Tongue (tissue), 2 donors: ENCODE measurements around the gene ZNF19. TPM values are rescaled to one million over a fixed set of nuclear protein-coding genes. Genes with fewer than 3 reads are reported as not detected.
"Not testable (repeated sequence)": the region's sequence is repeated elsewhere in the genome, so short reads cannot be mapped to it uniquely, and the experiment has no call there.

Experiments
- DNase-seq: peaks from one replicate; pipeline ENCODE4 v3.0.0-alpha.2; 2015
- total RNA-seq: library from RNA; depleted of rRNA; stranded (reverse); fragments of >200 nt; gene quantifications from one replicate; pipeline ENCODE4 v1.2.3, GENCODE V29; 2014

The ZNF19 gene
- total RNA-seq, result 2.6 TPM

DNA sequence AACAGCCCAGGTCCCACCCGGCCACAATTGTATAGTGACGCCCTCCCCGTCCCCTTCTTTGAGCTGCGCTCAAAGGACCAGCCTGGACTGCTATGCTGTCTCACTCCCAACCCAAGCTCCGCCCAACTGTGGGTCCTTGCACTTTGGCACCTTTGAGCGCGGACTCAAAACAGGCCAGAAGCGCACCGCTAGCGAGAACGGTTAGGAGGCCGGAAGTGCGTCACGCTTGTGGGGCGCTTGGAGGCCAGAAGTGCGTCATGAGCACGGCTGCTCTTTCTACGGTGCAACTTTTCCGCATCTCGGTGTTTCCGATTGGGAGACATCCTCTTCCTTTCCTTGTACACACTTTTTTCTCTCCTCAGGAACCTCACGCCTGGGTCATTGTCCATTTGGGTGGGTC lies at the start of gene ZNF19:
Gene ZNF19, minus strand, starts transcription at position 203 of the 400 bp plus-strand sequence. CDS start 7,210 bp downstream, outside the sequence.
- no peak for DNase-seq

DNA sequence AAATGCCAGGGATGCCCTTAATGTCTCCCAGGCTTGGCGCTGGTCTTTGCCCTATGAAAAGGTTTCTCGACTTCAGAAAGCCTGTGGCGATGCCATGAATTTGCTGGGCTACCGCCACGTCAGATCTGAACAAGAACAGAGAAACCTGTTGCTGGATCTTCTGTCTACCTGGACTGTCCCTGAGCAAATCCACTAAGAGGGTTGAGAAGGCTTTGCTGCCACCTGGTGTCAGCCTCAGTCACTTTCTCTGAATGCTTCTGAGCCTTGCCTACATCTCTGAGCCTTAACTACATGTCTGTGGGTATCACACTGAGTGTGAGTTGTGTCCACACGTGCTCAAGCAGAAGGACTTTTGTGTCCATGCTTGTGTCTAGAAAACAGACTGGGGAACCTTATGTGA lies 48.5 kb upstream of the ZNF19 start:
- peak; percentile 26 for DNase-seq

DNA sequence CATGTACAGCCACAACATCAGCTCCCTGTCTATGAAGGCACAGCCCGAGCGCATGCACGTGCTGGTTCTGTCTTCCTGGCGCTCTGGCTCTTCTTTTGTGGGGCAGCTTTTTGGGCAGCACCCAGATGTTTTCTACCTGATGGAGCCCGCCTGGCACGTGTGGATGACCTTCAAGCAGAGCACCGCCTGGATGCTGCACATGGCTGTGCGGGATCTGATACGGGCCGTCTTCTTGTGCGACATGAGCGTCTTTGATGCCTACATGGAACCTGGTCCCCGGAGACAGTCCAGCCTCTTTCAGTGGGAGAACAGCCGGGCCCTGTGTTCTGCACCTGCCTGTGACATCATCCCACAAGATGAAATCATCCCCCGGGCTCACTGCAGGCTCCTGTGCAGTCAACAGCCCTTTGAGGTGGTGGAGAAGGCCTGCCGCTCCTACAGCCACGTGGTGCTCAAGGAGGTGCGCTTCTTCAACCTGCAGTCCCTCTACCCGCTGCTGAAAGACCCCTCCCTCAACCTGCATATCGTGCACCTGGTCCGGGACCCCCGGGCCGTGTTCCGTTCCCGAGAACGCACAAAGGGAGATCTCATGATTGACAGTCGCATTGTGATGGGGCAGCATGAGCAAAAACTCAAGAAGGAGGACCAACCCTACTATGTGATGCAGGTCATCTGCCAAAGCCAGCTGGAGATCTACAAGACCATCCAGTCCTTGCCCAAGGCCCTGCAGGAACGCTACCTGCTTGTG lies 47.8 kb upstream of the ZNF19 start:
- DNase-seq, result no peak

DNA sequence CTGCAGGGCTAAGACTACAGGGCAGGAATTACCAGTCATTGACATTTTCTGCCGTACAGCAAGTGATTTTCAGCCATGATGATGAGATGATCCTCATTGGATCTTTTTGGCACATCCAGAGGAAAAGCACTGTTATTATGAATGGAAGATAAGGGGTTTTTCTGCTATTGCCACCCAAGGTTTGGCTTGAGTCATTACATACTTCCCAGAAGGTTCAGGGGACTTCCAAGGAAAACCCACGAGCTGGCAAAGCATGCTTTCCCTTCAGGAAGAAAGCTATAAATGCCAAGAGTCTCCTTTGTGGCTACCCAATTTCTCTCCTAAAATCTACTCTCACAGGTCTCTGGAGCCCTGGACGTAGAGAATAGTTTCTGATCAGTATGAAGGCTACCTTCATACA lies 43.2 kb upstream of the ZNF19 start:
- no peak for DNase-seq

DNA sequence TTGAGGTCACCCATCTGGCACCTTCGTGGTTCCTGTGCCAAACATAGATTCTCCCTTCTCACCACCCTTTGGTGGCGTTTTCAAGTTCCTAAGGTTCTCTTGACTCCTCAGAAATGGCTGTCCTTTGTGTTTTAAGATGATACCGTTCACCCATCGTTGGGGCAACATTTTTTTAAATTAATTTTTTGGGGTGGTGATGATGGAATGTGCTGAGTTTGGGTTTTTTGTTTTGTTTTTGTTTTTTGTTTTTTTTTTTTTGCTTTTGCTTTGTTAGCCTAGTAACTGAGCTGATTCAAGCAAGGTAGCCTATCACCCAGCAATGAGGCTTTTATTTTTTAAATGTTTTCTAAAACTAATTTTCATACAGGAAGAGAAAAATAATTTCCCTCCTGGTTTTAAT lies 39.7 kb upstream of the ZNF19 start:
- DNase-seq, result no peak

DNA sequence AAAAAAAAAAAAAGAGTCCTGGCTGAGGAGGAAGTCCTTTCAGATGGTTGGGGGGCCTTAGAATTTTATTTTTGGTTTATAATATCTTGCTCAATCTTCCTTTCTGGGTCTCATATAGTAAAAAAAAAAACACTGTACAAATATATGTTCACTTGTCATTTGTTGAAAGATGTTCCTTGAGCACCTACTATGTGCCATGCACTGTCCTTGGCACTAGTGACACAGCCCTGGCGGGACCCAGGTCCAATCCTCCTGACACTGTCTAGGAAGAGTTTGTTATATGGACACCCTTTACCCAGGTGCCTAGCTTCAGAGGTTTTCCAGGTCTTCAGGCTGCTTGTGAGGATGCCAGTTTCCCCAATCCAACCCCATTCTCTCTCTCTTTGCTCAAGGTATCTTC lies 39.1 kb upstream of the ZNF19 start:
- DNase-seq, result no peak

DNA sequence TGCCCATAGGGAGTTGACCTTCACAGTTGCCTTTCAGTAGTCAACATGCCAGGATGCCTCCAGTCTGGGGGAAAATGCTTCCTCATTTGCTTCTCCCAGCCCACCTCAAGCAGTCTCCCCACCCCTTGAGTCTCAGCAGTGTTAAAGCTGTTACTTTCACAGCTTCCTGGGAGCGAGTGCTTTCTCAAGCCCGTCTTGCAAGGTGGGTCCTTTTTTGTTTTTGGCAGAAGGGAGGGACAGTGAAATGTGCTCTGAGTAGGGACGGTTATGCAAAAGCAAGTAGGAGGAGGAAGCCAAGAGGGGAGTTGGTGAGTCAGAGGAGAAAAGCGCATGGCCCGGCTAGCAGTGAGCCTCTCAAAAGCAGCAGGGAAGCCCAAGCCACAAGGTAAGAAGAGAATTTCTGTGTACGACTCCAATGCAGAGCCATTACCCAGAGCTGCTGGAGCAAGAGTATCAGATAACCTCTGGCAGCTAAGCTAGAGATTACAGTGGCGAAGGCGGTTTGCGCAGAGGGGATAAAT lies 37.0 kb upstream of the ZNF19 start, which contains the start of gene CHST4:
Gene CHST4, plus strand, starts transcription at position 316 of the 521 bp plus-strand sequence. CDS start 10,252 bp downstream, outside the sequence.
- DNase-seq, result peak; percentile 13

DNA sequence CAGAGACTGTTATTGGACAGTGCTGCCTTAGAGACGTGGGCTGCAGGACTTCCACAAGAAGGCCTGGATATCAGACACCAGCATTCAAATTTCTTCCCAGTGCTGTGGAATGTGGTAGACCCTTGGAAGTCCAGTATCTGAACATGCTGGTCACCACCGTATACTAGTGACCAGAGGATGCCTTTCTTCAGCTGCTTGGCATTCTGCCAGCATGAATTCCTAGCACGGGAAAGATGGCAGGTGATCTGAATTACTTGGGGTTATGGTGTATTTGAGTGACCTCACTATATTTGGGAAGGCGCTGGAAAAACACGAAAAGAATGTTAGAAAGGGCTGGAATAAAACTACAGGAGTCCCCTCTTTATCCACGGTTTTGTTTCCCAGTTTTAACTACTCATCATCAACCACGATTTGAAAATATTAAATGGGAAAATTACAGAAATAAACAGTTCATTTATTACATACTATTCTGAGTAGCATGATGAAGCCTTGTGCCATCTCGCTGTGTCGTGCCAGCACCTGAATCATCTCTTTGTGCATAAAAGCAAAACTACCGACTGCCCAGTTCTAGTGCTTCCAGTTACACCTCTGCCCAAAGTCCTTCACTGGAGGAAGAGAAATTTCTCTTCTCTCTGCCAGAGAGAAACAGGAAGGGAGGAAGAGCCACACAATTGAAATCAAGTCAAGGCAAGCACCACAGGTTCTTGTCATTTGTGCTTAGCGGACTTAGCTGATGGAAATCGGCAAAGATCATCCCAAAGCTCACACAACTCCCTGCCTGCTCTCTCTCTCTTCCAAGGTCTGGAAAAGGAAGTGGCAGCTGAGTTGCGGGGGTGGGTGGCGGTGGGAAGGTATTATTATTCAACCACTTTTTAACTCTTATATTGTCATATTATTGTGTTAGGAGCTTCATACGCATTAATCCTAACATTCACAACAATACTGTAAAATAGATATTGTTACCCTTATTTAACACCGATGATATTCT lies 35.7 kb upstream of the ZNF19 start:
- DNase-seq, result peak; percentile 4

DNA sequence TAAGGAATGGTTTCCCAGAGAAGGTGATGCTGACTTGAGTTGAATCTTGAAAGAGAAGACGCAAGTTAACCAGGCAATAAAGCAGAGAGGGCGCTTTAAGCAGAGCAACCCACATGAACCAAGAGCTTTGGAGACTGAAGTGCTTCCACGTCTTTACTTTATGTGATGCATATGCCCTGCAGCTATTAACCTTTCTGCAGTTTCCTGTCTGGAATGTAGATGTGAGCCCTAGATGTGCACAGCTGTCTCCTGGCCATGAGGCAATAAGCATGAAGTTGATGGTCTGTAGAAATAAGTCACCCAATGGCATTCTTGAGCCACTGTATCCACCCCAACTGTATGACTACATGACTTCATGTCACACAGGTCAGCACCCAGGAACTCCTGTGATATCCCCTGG lies 31.4 kb upstream of the ZNF19 start:
- no peak for DNase-seq

DNA sequence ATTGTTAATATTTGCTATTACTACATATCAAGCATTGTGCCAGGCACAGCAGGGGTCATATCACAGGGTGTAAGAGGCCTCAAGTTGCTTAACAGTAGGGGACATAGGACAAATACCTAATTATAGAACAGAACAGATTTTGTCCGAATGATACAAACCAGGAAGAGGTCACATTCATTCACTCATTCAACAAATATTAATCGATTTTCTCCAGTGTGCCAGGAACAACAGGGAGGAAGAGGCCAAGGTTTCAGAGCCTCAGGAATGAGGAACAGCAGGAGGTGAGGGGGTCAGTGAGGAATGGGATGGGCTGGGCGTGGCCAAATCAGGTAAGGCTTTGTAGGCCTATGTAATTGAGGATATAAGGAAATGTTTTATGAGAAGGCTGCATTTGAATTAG lies 25.9 kb upstream of the ZNF19 start:
- DNase-seq, result no peak

DNA sequence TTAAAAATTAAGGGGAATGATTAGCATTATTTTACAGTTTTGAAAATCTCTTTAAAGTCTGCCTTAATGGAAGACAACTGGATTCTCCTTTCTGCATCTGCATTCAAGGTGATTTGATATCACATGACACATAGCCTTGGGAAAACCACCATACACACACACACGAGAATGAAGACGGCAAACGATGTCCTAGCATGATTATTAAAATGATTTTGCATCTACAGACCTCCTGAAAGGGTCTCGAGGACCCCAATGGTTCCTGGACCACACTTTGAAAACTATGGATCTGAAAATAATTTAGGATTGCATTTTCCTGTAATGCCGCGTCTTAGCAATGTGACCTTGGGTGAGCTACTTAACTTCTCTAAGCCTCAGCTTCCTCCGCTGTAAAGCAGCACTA lies 25.4 kb upstream of the ZNF19 start:
- no peak for DNase-seq

DNA sequence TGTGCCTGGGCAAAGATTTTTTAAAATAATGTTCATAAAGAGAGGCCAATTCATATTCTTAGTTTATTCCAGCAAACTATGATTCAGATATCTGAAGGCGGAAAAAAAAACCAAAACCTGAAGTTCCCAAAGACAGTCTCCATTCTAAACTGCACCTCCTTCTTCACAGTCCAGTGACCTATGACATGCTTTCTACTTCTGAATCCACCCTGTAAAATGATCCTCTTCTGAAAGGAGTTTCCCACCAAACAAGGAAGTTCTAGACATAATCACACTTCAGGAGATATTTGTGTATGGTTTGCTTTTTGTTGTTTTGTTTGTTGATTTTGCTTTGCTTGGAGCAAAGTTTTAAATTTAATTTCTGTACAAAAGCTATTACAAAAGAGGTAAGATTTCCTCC lies 24.2 kb upstream of the ZNF19 start:
- DNase-seq, result no peak

DNA sequence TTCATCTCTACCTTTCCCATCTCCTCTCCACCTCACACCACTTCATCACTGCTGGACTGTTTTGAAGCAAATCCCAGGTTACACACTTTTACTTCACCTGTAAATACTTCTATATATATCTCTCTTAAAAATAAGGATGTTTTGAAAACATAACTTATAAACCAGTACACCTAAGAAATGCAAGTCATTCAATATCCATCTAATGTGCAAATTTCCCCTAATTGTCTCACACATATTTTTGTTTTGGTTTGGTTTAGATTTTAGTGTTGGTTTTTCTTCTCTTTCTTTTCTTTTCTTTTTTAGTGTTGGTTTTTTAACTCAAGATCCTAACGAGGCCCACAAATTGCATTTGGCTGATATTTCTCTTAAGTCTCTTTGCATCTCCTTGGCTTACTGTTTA lies 17.9 kb upstream of the ZNF19 start:
- no peak for DNase-seq

DNA sequence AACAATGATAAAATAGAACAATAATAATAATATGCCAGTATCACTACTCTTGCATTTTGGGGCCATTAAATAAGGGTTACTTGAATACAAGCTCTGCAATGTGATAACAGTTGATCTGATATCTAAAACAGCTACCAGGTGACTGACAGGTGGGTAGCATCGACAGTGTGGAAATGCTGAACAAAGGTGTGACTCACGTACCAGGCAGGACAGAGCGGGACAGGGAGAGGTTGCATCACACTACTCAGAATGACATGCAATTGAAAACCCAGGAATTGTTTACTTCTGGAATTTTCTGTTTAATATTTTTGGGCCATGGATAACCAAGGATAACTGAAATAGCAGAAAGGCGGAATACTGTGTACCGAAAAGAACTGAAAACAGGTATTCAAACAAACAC lies 15.8 kb upstream of the ZNF19 start:
- DNase-seq, result no peak

DNA sequence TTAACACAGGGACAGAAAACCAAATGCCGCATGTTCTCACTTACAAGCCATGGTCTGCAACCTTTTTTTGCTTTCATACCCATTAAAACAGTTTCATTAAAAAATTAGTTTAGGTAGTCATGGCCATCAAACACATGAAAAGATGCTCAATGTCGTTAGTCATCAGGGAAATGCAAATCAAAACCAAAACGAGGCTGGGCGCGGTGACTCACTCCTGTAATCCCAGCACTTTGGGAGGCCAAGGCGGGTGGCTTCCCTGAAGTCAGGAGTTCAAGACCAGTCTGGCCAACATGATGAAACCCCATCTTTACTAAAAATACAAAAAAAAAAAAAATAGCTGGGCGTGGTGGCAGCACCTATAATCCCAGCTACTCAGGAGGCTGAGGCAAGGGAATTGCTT lies 14.9 kb upstream of the ZNF19 start:
- not testable (repeated sequence) for DNase-seq

DNA sequence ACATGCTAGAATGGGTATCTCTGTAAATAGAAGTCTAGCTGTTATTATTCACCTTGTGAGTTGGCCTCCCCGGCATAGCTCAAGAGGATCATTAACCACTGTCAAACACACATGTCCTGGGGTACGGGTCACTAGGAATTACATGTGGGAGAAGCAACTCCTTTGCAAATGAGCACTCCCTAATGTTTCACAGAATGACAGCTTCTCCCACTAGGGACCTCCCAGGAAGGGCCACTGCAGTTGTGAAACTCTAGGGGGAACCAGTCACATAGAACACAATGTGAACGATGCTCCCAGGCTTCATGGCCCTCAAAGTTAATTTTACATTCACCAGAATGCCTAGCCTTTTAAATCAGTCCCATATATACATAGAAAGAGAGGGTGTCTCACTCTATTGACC lies 12.4 kb upstream of the ZNF19 start:
- no peak for DNase-seq

DNA sequence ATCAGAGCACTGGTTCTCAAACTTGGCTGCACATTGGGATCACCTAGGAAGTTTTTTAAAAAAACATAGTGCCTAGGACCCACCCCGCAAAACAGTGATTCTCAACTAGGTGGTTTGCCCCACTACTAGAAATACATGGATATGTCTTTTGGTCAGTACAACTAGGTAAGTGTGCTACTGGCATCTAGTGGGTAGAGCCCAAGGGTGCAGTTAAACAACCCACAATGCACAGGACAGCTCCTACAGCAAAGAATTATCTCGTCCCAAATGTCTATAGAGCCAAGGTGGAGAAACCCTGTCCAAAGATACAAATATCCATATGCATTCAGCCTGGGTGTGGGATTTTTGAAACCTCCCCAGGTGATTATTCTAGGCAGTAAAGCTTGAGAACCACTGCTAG lies 11.8 kb upstream of the ZNF19 start:
- no peak for DNase-seq

DNA sequence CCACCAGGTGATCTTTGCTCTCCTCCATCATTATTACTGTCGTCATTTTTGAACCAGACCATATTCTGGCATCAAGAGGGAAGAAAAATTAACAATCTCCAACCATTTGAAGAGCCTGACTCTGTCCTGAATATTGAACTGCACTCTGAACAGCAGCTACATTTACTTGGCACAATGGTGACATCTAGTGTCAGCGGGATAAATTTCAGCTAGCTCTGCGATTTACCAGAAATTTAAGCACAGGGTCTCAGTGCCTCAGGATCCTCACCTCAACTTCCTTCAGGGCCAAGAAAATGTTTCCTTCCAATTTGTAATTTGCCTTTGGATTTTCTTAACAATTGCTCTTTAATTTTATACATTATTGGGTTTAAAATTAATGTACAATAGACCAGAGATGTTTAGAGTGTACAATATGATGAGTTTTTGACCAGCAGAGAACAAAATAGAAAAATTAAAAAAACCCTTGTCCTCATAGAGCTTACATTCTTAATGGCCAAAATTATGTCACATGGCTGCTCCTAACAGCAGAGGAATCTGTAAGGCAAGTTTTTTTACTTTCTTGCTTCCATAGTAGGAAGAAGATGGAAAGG lies 10.7 kb upstream of the ZNF19 start:
- peak; percentile 74 for DNase-seq

DNA sequence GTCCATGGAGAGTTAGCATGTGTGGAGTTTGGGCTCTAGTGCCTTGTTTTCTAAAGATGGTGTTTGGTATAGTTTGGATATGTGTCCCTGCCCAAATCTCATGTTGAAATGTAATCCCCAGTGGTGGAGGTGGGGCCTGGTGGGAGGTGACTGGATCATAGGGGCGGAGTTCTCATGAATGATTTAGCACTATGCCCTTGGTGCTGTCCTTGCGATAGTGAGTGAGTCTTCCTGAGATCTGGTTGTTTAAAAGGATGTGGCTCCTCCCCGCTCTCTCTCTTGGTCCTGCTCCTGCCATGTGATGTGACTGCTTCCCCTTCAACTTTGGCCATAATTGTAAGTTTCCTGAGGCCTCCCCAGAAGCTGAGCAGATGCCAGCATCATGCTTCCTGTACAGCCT lies 8.9 kb upstream of the ZNF19 start:
- DNase-seq, result no peak

DNA sequence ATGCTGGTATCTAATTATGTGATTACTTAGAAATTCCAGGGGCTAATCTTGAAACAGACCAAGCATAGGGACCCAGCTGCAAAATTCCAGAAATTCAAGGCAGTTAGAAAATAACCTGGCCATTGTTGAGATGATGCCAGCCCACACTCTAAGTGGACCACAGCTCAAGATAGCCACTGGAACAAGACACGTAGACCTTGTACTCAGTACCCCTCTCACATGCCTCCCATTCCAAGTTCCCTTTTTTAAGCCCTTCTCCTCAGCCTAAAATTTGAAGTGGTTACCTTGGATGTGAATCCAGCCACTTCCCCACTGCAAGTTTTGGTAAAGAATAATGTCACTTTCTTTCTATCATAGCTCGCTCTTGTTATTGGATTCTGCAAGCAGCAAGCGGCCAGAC lies 4.1 kb upstream of the ZNF19 start:
- DNase-seq, result no peak

DNA sequence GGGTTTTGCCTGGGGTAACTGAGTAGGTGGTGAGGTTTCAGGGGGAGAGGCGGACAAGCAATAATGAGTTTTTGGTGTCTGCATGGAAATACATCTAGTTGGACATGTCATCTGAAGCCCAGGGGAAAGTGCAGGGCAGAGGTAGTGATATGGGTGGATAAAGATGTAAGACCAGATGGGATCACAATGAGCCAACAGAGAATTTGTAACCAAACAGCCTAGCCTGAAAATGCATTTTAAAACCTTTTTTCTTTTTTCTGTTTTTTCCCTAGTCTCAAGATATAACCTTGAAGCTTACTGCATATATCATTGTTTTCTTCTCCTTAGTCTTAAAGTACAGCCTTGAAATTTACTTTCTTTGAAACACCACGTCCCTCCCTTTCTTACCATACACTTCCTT lies 3.7 kb upstream of the ZNF19 start:
- no peak for DNase-seq

DNA sequence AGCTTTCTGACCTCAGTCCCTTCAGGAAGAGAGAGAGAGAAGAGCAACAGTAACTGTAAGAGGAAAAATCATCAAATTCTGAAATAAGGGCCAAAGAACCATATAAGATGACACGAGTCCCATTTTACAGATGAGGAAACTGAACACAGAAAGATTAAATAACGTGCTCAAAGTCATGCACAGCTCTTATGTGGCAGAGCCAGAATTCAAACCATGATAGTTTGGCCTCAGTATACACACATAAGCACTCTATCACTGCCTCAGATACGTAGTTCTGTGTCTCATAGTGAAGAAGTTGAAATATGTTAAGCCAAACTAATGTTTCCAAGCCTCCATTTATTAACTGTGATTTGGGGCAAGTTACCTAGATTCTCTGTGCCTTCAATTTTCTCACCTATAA lies 1.9 kb upstream of the ZNF19 start:
- no peak for DNase-seq

DNA sequence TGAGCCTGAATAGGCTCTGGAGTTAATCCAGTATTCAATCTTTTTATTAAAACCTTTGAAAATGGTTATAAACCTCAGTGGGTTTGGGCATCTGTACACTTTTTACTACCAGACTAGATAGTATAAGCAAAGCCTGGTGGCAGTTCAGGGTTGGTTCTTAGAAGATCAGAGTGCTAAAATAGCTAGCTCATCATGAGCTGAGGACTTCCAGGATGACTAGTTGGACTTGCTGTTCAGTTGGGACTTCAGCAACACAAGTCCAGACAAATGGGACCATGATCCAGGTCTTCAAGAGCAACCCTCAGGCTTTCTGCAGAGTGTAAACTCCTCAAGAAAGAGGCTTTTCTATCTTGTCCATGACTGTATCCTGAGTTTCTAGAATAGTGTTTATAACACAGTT lies 1.2 kb upstream of the ZNF19 start:
- no peak for DNase-seq
